ENCODE measurements around the gene INTS14. TPM values are rescaled to one million over a fixed set of nuclear protein-coding genes. Genes with fewer than 3 reads are reported as not detected.
A peak's percentile ranks its signal among the peaks of the same experiment; 100 is the strongest.

The INTS14 gene
- total RNA-seq, 1 experiment from 2014 or later, result 38.2 TPM

- CTCF ChIA-PET, result no interaction called here
- no peaks in the 10 kb centered on the region for H3K9me3 Mint-ChIP-seq (ENCODE audit: unreplicated experiment)
- Histone ChIP-seq H3K4me3 (ENCODE audit: low read depth, low read length) (no peak overlapping the region), H3K36me3 (ENCODE audit: control insufficient read depth, insufficient read depth, low read length) (no peaks in the 10 kb centered on the region), H3K4me1 (peaks cover 9% of the 10 kb centered on the region), H3K27me3 (replicated peaks; ENCODE audit: control insufficient read depth, insufficient read depth, low read length) (no peaks in the 10 kb centered on the region), H3K9me3 (no peaks in the 10 kb centered on the region)
- BruUV-seq (replicated peaks), result no TSS peak
- peaks cover 7% of the 10 kb centered on the region for H3K4me1 Mint-ChIP-seq (ENCODE audit: low read depth, unreplicated experiment)
- POLR2A ChIA-PET, result no interaction called here
- peak overlapping the region; percentile 50 for H3K27ac Mint-ChIP-seq (ENCODE audit: unreplicated experiment)
- peaks cover 11% of the 10 kb centered on the region for H3K36me3 Mint-ChIP-seq (ENCODE audit: insufficient read depth, unreplicated experiment)
- TF ChIP-seq CTCF (IDR thresholded peaks at IDR 0.05; ENCODE audit: insufficient read depth in 1 of 2, low read depth in 1 of 2, low read length in 1 of 2, severe bottlenecking in 1 of 2, unreplicated experiment in 1 of 2), result no peak
- no peaks in the 10 kb centered on the region for H3K27me3 Mint-ChIP-seq (ENCODE audit: insufficient read depth, unreplicated experiment)
- no peak overlapping the region for H3K4me3 Mint-ChIP-seq (ENCODE audit: unreplicated experiment)
- intact Hi-C loops (cut with micrococcal nuclease; ENCODE audit: unreplicated experiment), result no loop called here
- no peak for DNase-seq
These were observed 2.2 kb upstream of the INTS14 start for GRCh38 chr15:65612949-65613744.

GRCh38 chr15:65612616-65612946 lies 1.6 kb upstream of the INTS14 start:
- peaks cover 11% of the 10 kb centered on the region for H3K36me3 Mint-ChIP-seq (ENCODE audit: insufficient read depth, unreplicated experiment)
- H3K36me3 ChIP-seq (ENCODE audit: control insufficient read depth, insufficient read depth, low read length), result no peaks in the 10 kb centered on the region
- H3K27ac Mint-ChIP-seq (ENCODE audit: unreplicated experiment), result peak overlapping the region; percentile 99
- peaks cover 7% of the 10 kb centered on the region for H3K4me1 Mint-ChIP-seq (ENCODE audit: low read depth, unreplicated experiment)
- no peaks in the 10 kb centered on the region for H3K27me3 Mint-ChIP-seq (ENCODE audit: insufficient read depth, unreplicated experiment)
- no peak overlapping the region for H3K4me3 ChIP-seq (ENCODE audit: low read depth, low read length)
- no peak for TF ChIP-seq CTCF (IDR thresholded peaks at IDR 0.05; ENCODE audit: insufficient read depth in 1 of 2, low read depth in 1 of 2, low read length in 1 of 2, severe bottlenecking in 1 of 2, unreplicated experiment in 1 of 2)
- ChIA-PET POLR2A (no interaction called here), CTCF (no interaction called here)
- no TSS peak for BruUV-seq (replicated peaks)
- peaks cover 9% of the 10 kb centered on the region for H3K4me1 ChIP-seq
- no peak for DNase-seq
- intact Hi-C loops (cut with micrococcal nuclease; ENCODE audit: unreplicated experiment), result no loop called here
- no peaks in the 10 kb centered on the region for H3K9me3 ChIP-seq
- H3K9me3 Mint-ChIP-seq (ENCODE audit: unreplicated experiment), result no peaks in the 10 kb centered on the region
- no peak overlapping the region for H3K4me3 Mint-ChIP-seq (ENCODE audit: unreplicated experiment)
- no peaks in the 10 kb centered on the region for H3K27me3 ChIP-seq (replicated peaks; ENCODE audit: control insufficient read depth, insufficient read depth, low read length)

GRCh38 chr15:65611888-65612615 lies 1.1 kb upstream of the INTS14 start:
- peaks cover 7% of the 10 kb centered on the region for H3K4me1 Mint-ChIP-seq (ENCODE audit: low read depth, unreplicated experiment)
- Histone ChIP-seq H3K27me3 (replicated peaks; ENCODE audit: control insufficient read depth, insufficient read depth, low read length) (no peaks in the 10 kb centered on the region), H3K4me1 (peaks cover 9% of the 10 kb centered on the region), H3K4me3 (ENCODE audit: low read depth, low read length) (peak overlapping the region; percentile 63), H3K9me3 (no peaks in the 10 kb centered on the region), H3K36me3 (ENCODE audit: control insufficient read depth, insufficient read depth, low read length) (no peaks in the 10 kb centered on the region)
- DNase-seq, result no peak
- H3K4me3 Mint-ChIP-seq (ENCODE audit: unreplicated experiment), result peak overlapping the region; percentile 97
- CTCF ChIA-PET, result interaction anchor here (1.2 kb wide), 1 partner anchor 16 kb away, joined by 6 read pairs; no protein-coding TSS in a partner anchor
- peak overlapping the region; percentile 99 for H3K27ac Mint-ChIP-seq (ENCODE audit: unreplicated experiment)
- POLR2A ChIA-PET, result no interaction called here
- H3K36me3 Mint-ChIP-seq (ENCODE audit: insufficient read depth, unreplicated experiment), result peaks cover 11% of the 10 kb centered on the region
- H3K9me3 Mint-ChIP-seq (ENCODE audit: unreplicated experiment), result no peaks in the 10 kb centered on the region
- intact Hi-C loops (cut with micrococcal nuclease; ENCODE audit: unreplicated experiment), result loop anchor here (1.0 kb wide), 1 partner anchor 257 kb away; the partner anchor contains the start of gene RAB11A
- no peak for TF ChIP-seq CTCF (IDR thresholded peaks at IDR 0.05; ENCODE audit: insufficient read depth in 1 of 2, low read depth in 1 of 2, low read length in 1 of 2, severe bottlenecking in 1 of 2, unreplicated experiment in 1 of 2)
- H3K27me3 Mint-ChIP-seq (ENCODE audit: insufficient read depth, unreplicated experiment), result no peaks in the 10 kb centered on the region
- BruUV-seq (replicated peaks), result no TSS peak

Data from Caco-2 (cell line).